Measurements from ENCODE around the gene KMT2C. TPM values are rescaled to one million over a fixed set of nuclear protein-coding genes. Genes with fewer than 3 reads are reported as not detected.

KMT2C gene
- total and polyA plus RNA-seq, 2 of the 13 experiments (the other 11 are each of a cell fraction or from before 2014, with no cell fraction given), result 7.1 to 14.4 TPM

- TF ChIP-seq HMGXB3 (CRISPR knock-in tag; IDR thresholded peaks at IDR 0.05; ENCODE audit: borderline replicate concordance) (no peak), ARNT2 (CRISPR knock-in tag; IDR thresholded peaks at IDR 0.05; ENCODE audit: low read depth) (no peak), BRF2 (CRISPR knock-in tag; IDR thresholded peaks at IDR 0.05) (no peak)
These were observed 66.3 kb downstream of the KMT2C start (continued) for GRCh38 chr7:152369518-152369917.

GRCh38 chr7:152367170-152367569, 68.6 kb downstream of the KMT2C start:
- ChIA-PET CTCF (ENCODE audit: low intra/inter-chr PET ratio, low total read pairs) (no interaction called here), POLR2A (no interaction called here)
- in situ Hi-C loops (cut with HindIII; ENCODE audit: extremely low pct_ligation_motif_present, low pct_unique_long_range_greater_than_20kb), result no loop called here

More at GRCh38 chr7:152367170-152367569, 68.6 kb downstream of the KMT2C start:
- Histone ChIP-seq H3K36me3 (replicated peaks in 1 of 2; ENCODE audit: control insufficient read depth in 1 of 2, insufficient read depth in 2 of 2, low read length in 2 of 2) (no peaks in the 10 kb centered on the region), H3K9ac (ENCODE audit: insufficient read depth, low read depth, low read length) (no peak overlapping the region), H3K79me2 (ENCODE audit: insufficient read depth, low read length) (peaks cover 63% of the 10 kb centered on the region), H2AFZ (ENCODE audit: low read length) (no peak overlapping the region), H3K27ac (ENCODE audit: extremely low read length, insufficient read depth, low read length) (no peak overlapping the region), H3K4me1 (ENCODE audit: insufficient read depth, low read length) (no peaks in the 10 kb centered on the region), H3K4me3 (replicated peaks in 1 of 3; ENCODE audit: insufficient read depth in 1 of 3, low read depth in 2 of 3, low read length in 3 of 3) (no peak overlapping the region), H3K27me3 (ENCODE audit: control insufficient read depth in 1 of 2, insufficient read depth in 2 of 2, low read length in 2 of 2) (no peaks in the 10 kb centered on the region), H3K4me2 (ENCODE audit: low read depth, low read length) (no peak overlapping the region), H4K20me1 (ENCODE audit: insufficient read depth, low read length) (peaks cover 10% of the 10 kb centered on the region; the same call in 1 of the 2 replicates), H3K9me3 (ENCODE audit: low read length) (no peaks in the 10 kb centered on the region)
- TF ChIP-seq, protein P1, sequence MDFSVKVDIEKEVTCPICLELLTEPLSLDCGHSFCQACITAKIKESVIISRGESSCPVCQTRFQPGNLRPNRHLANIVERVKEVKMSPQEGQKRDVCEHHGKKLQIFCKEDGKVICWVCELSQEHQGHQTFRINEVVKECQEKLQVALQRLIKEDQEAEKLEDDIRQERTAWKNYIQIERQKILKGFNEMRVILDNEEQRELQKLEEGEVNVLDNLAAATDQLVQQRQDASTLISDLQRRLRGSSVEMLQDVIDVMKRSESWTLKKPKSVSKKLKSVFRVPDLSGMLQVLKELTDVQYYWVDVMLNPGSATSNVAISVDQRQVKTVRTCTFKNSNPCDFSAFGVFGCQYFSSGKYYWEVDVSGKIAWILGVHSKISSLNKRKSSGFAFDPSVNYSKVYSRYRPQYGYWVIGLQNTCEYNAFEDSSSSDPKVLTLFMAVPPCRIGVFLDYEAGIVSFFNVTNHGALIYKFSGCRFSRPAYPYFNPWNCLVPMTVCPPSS (IDR thresholded peaks at IDR 0.05), result no peak
- TF ChIP-seq IRF2 (CRISPR knock-in tag; IDR thresholded peaks at IDR 0.05), result no peak
- TF ChIP-seq ZSCAN22 (CRISPR knock-in tag; IDR thresholded peaks at IDR 0.05), result no peak
- TF ChIP-seq ISL2 (CRISPR knock-in tag; IDR thresholded peaks at IDR 0.05), result no peak
- TF ChIP-seq HOXA9 (CRISPR knock-in tag; IDR thresholded peaks at IDR 0.05; ENCODE audit: borderline replicate concordance), result no peak
- no peak for TF ChIP-seq SP2 (CRISPR knock-in tag; IDR thresholded peaks at IDR 0.05)
- no peak for TF ChIP-seq TOE1 (CRISPR knock-in tag; IDR thresholded peaks at IDR 0.05)
- intact Hi-C loops (cut with micrococcal nuclease; ENCODE audit: unreplicated experiment), result no loop called here
- 94% methylated on average over 7 of the region's 8 CpGs for WGBS (ENCODE audit: low lambda C conversion rate)
- ATAC-seq (no peak), FAIRE-seq (no peak), DNase-seq (ENCODE audit: low spot score) (no peak)
- BruUV-seq (replicated peaks), result no TSS peak
